ENCODE measurements around the gene NUDT1.

Gene NUDT1

GRCh38 chr7:2220506-2220905, 21.5 kb upstream of the NUDT1 start:
- Histone ChIP-seq H3K27ac (no peak overlapping the region), H3K4me3 (no peak overlapping the region)

GRCh38 chr7:2220954-2221353, 21.1 kb upstream of the NUDT1 start:
- no peak overlapping the region for H3K27ac ChIP-seq
- no peak overlapping the region for H3K4me3 ChIP-seq

- no peak overlapping the region for H3K4me3 ChIP-seq
- H3K27ac ChIP-seq, result no peak overlapping the region
Observed at GRCh38 chr7:2222516-2222915, 19.5 kb upstream of the NUDT1 start.

- Histone ChIP-seq H3K4me3 (no peak overlapping the region), H3K27ac (no peak overlapping the region)
Observed at GRCh38 chr7:2223321-2223720, 18.7 kb upstream of the NUDT1 start.

GRCh38 chr7:2224491-2224928, 17.5 kb upstream of the NUDT1 start:
- H3K4me3 ChIP-seq, result no peak overlapping the region
- H3K27ac ChIP-seq, result peak overlapping the region in 4 of 21 experiments; percentile 1 to 57 (median 38)

GRCh38 chr7:2224934-2225333, 17.1 kb upstream of the NUDT1 start:
- Histone ChIP-seq H3K4me3 (no peak overlapping the region), H3K27ac (peak overlapping the region in 4 of 21 experiments; percentile 1 to 57 (median 38))

- peak overlapping the region in 4 of 21 experiments; percentile 1 to 57 (median 28) for H3K27ac ChIP-seq
- H3K4me3 ChIP-seq, result no peak overlapping the region
Observed at GRCh38 chr7:2225336-2225735, 16.7 kb upstream of the NUDT1 start.

GRCh38 chr7:2225830-2226229, 16.2 kb upstream of the NUDT1 start:
- Histone ChIP-seq H3K27ac (peak overlapping the region in 5 of 21 experiments; percentile 2 to 57 (median 27)), H3K4me3 (no peak overlapping the region)

- H3K27ac ChIP-seq, result no peak overlapping the region
- H3K4me3 ChIP-seq, result no peak overlapping the region
Observed at GRCh38 chr7:2227699-2228098, 14.3 kb upstream of the NUDT1 start.

GRCh38 chr7:2228921-2229320, 13.1 kb upstream of the NUDT1 start:
- no peak overlapping the region for H3K4me3 ChIP-seq
- H3K27ac ChIP-seq, result peak overlapping the region in 1 of 21 experiments; percentile 10

GRCh38 chr7:2229467-2229866, 12.6 kb upstream of the NUDT1 start:
- peak overlapping the region in 1 of 21 experiments; percentile 10 for H3K27ac ChIP-seq
- no peak overlapping the region for H3K4me3 ChIP-seq

- H3K27ac ChIP-seq, result no peak overlapping the region
- H3K4me3 ChIP-seq, result no peak overlapping the region
Observed at GRCh38 chr7:2230226-2230625, 11.8 kb upstream of the NUDT1 start.

GRCh38 chr7:2230882-2231281, 11.1 kb upstream of the NUDT1 start:
- H3K4me3 ChIP-seq, result no peak overlapping the region
- no peak overlapping the region for H3K27ac ChIP-seq

- peak overlapping the region; percentile 68 to 99 (median 87) for H3K27ac ChIP-seq
Observed at GRCh38 chr7:2231992-2232765, 9.8 kb upstream of the NUDT1 start.

GRCh38 chr7:2232766-2233520, 9.1 kb upstream of the NUDT1 start, which contains the start of gene MAD1L1:
Gene MAD1L1, minus strand, starts transcription at chr7:2232945. Its CDS starts 2,812 bp downstream, at chr7:2230133.
- peak within 1 kb of the TSS; percentile 68 to 99 (median 87) for H3K27ac ChIP-seq
- H3K4me3 ChIP-seq, result peak within 1 kb of the TSS; percentile 78 to 100 (median 97)

More at GRCh38 chr7:2231992-2232765, 9.8 kb upstream of the NUDT1 start:
- H3K4me3 ChIP-seq, result peak overlapping the region; percentile 78 to 100 (median 97)

GRCh38 chr7:2233926-2234325, 8.1 kb upstream of the NUDT1 start:
- H3K4me3 ChIP-seq, result no peak overlapping the region
- no peak overlapping the region for H3K27ac ChIP-seq

- peak overlapping the region in 18 of 21 experiments; percentile 27 to 80 (median 66) for H3K27ac ChIP-seq
Observed at GRCh38 chr7:2237109-2237602, 4.9 kb upstream of the NUDT1 start.

GRCh38 chr7:2239242-2239641, 2.8 kb upstream of the NUDT1 start:
- Histone ChIP-seq H3K4me3 (no peak overlapping the region), H3K27ac (no peak overlapping the region)

More at GRCh38 chr7:2237109-2237602, 4.9 kb upstream of the NUDT1 start:
- H3K4me3 ChIP-seq, result no peak overlapping the region

GRCh38 chr7:2242541-2243429, 759 bp downstream of the NUDT1 start:
- H3K4me3 ChIP-seq, result peak overlapping the region; percentile 62 to 100 (median 94)
- peak overlapping the region in 20 of 21 experiments; percentile 64 to 94 (median 89) for H3K27ac ChIP-seq
